COLO829 (cell line): Measurements from ENCODE around the gene BICC1.

ENCODE experiments used
- DNase-seq: peaks from one replicate; pipeline ENCODE4 v3.0.0; 2012; ENCODE audit warnings: low spot score

Gene BICC1

GRCh38 chr10:58599927-58600553 lies 87.4 kb downstream of the BICC1 start:
- no peak for DNase-seq

GRCh38 chr10:58608351-58608750 lies 95.7 kb downstream of the BICC1 start:
- DNase-seq = no peak

GRCh38 chr10:58608826-58609531 lies 96.3 kb downstream of the BICC1 start:
- DNase-seq = no peak

DNA sequence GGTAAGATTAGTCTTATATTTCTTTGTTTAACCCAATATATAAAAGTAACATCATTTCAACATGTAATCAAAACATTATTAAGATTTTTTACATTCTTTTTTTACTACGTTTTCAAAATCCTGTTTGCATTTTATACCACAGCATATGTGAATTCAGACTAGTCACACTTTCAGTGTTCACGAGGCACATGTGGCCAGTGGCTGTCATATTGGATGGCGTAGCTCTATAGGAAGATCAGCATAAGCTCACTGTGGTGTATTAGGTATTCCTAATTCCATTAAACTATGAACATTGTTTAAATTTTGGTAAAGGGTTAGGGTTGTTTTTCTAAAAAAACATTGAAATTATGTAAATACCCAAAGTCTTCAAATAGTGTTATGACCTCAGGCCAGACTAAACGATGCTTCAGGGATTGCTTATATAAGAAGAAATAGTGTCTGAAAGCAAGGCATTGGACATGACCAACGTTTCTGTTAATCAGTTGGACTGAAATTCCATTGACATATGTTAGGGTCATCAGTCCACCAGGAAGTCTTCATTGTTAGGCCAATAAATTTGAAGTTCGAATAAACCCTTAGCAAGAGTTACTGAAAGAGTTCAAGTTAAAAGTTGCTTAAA lies 97.0 kb downstream of the BICC1 start:
- no peak for DNase-seq

DNA sequence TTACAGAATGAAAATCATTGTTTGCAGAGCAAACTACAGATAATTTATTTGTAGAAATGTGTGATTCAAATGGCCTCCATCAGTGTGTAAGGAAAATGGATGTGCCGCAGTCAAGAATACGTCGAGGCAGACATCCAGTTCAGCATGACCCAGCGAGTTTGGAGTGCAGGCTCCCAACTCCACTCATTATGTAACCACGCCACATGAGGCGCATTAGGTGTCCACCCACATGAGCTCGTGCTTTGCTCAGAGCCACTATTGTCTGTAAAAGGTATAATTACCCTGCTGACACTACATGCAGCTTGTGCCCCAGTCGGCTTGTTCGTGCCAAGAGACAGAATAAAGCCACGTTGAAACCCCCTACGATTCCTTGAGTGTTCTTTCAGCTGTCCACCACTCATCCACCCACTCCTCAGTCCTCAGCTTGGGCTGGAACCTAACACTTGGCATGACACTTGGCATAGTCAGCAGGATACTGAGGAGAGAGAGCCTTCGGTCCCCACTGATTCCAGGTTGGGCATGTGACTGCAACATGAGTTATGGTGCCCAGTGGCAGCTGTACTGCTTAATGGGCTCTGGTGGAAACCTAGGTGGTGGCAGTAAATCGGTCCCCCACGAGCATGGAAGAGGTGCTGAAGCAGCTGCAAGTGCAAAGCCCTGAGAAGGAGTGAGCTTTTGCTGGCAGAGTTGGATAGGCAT lies 102.7 kb downstream of the BICC1 start:
- DNase-seq = no peak

GRCh38 chr10:58618158-58618676 lies 105.5 kb downstream of the BICC1 start:
- DNase-seq = no peak

DNA sequence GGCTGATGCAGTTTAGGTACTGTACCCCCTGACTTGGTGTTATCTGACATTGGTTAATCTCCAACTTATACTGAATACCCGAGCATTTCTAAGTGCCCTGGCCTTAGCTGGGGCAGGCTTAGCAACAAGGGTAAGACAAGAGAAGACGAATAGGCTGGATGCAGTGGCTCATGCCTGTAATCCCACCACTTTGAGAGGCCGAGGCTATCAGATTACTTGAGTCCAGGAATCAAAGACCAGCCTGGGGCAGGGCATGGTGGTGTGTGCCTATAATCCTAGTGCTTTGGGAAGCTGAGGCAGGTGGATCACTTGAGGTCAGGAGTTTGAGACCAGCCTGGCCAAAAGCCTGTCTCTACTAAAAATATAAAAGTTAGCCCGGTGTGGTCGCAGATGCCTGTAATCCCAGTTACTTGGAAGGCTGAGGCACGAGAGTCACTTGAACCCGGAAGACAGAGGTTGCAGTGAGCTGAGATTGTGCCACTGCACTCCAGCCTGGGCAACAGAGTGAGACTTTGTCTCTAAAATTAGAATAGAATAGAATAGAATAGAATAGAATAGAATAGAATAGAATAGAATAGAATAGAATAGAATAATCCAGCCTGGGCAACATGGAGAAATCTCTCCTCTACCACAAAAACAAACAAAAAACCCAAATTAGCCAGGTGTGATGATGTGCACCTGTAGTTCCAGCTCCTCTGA lies 108.9 kb downstream of the BICC1 start:
- no peak for DNase-seq

- DNase-seq = no peak
These were observed 109.6 kb downstream of the BICC1 start for GRCh38 chr10:58622246-58622645.

DNA sequence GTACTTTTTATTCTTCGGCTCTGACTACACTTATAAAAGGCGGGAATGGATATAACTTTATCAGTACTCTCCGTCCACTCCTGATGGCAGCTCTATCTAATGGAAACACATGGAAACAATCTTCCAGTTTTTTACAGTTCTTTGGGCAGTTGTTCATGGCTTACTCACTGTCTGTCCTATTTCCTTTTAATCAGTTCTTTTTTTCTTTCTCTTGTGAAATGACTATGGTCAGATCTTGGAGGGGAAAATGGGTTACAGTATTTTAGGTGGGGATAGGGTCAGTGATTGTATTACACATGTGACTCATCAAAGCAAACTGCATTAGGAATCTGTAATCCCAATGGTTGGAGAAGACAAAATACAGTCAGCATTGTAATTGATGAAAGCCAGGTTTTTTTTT lies 112.4 kb downstream of the BICC1 start:
- no peak for DNase-seq

GRCh38 chr10:58627392-58627791 lies 114.7 kb downstream of the BICC1 start:
- DNase-seq = no peak

DNA sequence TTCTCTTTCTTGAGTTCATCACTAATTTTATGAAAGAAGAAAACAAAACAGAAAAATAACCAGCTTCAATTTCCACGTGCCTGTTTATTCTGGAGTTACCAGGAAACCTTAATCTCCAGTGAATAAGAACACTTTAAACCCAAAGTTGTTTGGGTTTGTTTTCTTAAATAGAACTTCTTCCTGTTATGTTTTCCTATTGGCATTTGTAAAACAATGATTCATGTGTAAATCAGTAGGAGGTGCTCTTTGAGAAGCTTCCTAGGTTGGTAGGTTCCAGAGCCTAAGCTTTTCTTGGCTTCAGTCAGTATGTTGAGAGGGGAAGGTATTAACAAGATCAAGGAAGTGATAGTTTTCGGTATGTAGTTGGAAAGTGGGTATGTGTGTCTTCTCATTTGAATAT lies 119.0 kb downstream of the BICC1 start:
- no peak for DNase-seq

DNA sequence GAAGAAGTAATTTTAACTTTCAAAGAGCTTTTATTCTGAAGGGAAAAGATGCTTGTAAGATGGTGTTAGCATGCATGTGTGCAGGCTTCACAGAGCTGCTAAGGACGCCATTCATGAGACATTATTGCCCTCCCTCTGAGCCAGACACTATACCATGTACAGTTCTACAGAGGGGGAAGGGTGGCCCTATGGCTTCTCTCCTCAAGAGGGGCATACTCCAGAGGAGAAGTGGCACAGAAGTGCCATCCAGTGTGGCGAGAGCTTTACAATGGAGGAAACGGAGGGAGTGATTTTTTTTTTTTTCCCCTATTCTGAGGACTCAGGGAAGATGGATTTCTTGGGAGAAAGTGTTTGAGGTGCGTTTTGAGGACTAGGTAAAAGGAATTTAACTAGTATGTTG lies 119.5 kb downstream of the BICC1 start:
- no peak for DNase-seq

DNA sequence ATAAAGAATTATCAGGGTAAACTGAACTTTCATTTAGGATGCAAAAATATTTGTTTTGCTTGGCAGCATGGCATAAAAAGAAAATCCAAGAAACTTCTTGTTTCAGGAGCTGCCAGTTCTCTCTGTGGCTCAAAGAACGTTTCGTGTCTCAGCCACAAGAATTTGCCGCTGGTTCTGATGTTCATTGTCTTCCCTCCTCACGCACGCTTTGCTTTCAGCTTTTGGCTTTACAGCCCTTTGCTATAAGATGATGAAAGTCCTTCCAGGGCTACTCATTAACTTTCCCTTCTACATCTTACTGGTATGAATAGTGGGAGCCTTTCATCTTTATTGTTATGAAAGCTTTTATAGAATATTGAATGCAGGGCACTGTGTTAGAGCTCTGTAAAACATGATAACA lies 124.7 kb downstream of the BICC1 start:
- no peak for DNase-seq

DNA sequence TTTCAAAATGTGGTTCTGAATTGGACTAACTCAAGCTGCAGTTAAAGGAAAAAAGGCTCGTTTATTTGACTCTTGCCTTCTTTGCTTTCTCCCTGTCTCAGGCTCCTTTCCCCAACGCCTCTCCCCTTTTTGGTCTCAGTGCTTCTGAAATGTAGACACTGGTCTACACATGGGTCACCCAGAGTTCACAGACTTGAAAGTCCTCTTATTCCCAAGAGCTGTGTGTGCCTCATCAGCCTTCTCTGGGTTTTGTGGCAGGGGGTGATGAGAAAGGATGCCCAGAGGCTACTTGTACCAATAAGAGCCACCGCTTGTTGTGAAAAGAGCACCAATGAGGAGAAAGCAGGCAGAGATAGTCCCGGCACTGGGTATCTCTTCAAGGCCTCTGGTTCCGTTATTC lies 125.7 kb downstream of the BICC1 start:
- no peak for DNase-seq

GRCh38 chr10:58641095-58641531 lies 128.4 kb downstream of the BICC1 start:
- no peak for DNase-seq

GRCh38 chr10:58641708-58642107 lies 129.0 kb downstream of the BICC1 start:
- no peak for DNase-seq

- no peak for DNase-seq
These were observed 129.6 kb downstream of the BICC1 start for GRCh38 chr10:58642283-58642682.

DNA sequence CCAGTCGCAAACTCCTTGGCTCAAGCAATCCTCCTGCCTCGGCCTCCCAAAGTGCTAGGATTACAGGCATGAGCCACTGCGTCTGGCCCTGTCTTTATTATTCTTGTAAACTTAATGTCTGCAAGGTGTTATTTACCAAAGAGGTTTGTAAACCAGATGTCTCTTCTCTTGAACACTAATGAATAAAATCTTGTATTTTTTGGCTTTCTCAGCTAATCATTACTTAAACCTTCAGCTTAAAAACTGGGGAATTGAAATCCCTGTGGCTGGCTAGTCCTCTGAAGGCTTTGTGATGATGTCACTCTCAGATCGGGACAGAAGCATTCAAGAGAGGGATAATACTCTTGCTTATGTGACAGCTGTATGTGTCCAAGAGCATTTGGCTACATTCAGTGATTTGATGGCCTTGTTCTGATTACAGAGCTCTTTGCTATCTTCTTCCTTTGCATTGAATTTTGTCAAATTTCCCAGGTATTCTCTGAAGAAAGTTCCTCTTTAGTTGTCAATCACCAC lies 130.3 kb downstream of the BICC1 start:
- DNase-seq = no peak

GRCh38 chr10:58644311-58644710 lies 131.6 kb downstream of the BICC1 start:
- no peak for DNase-seq

GRCh38 chr10:58645416-58646146 lies 132.9 kb downstream of the BICC1 start:
- no peak for DNase-seq
